A549 (cell line): ENCODE data around the gene TRAPPC5. TPM values are rescaled to one million over a fixed set of nuclear protein-coding genes. Genes with fewer than 3 reads are reported as not detected.

ENCODE experiments used
- ATAC-seq, 2 experiments: fragments of 200-7000 bp in 1 of 2; fragments of >200 bp in 1 of 2; cut with Nextera tagmentation in 1 of 2; cut with Tn5 transposase in 1 of 2; 3 replicates each; pipeline versions ENCODE4 v1.8.0 to v1.9.1; 2018 to 2020; ENCODE audit warnings: mild to moderate bottlenecking in 1 of 2, moderate library complexity in 1 of 2
- CTCF ChIA-PET: fragments of 300-600 bp; sonication (Branson Sonifier 250); formaldehyde crosslinking; extraction: SDS; loops from one replicate; lab custom pipeline; 2021; ENCODE audit warnings: antibody characterized with exemption, inconsistent platforms; lab: Yijun Ruan, JAX
- POLR2A ChIA-PET: fragments of 350-600 bp; formaldehyde crosslinking; extraction: SDS; loops from one replicate; lab custom pipeline; 2021; ENCODE audit warnings: antibody characterized with exemption, inconsistent platforms; lab: Yijun Ruan, JAX
- DNase-seq, 2 experiments: peaks; one replicate each; pipeline versions ENCODE4 v3.0.0 to v3.0.0-alpha.2; 2011 to 2016; ENCODE audit warnings: low read depth in 1 of 2, low spot score in 1 of 2
- FAIRE-seq: peaks from 2 replicates; lab custom pipeline; 2011; peaks lifted over from hg19 to GRCh38; lab: Jason Lieb, UNC
- H3K27ac ChIP-seq, 2 experiments: fragments of >200 bp; sonication (Bioruptor Twin); formaldehyde crosslinking; 3 replicates each; pipeline ENCODE4 v1.5.1; 2016 to 2017
- H3K4me1 ChIP-seq: fragments of >200 bp; sonication (Bioruptor Twin); formaldehyde crosslinking; 3 replicates; pipeline ENCODE4 v1.6.1; 2016
- H3K4me2 ChIP-seq: fragments of >200 bp; sonication (Bioruptor Twin); formaldehyde crosslinking; 3 replicates; pipeline ENCODE4 v1.6.1; 2016
- H3K4me3 ChIP-seq: fragments of >200 bp; sonication (Bioruptor Twin); formaldehyde crosslinking; 3 replicates; pipeline ENCODE4 v1.5.1; 2016
- H3K9me3 ChIP-seq: fragments of >200 bp; sonication (Bioruptor Twin); formaldehyde crosslinking; 3 replicates; pipeline ENCODE4 v1.6.1; 2016
- ATOH8 ChIP-seq: fragments of 250-450 bp; sonication (Bioruptor Pico); IDR thresholded peaks from 2 replicates; pipeline ENCODE4 v1.5.0; 2020; ENCODE audit warnings: low read depth, mild to moderate bottlenecking, moderate library complexity
- CHD2 ChIP-seq: fragments of 150-350 bp; IDR thresholded peaks from 2 replicates; pipeline ENCODE4 v1.6.1; 2014; ENCODE audit warnings: low read length; ENCODE audit not compliant: partially characterized antibody
- CHD4 ChIP-seq: fragments of 200-600 bp; sonication (generic); IDR thresholded peaks from 2 replicates; pipeline ENCODE4 v1.6.1; 2016; ENCODE audit warnings: antibody characterized with exemption, mild to moderate bottlenecking, borderline replicate concordance
- EHF ChIP-seq: fragments of 250-450 bp; sonication (Bioruptor Pico); IDR thresholded peaks from 2 replicates; pipeline ENCODE4 v1.5.0; 2020; ENCODE audit warnings: mild to moderate bottlenecking
- ESRRA ChIP-seq: fragments of 150-350 bp; IDR thresholded peaks from 2 replicates; pipeline ENCODE4 v1.6.1; 2014; ENCODE audit warnings: mild to moderate bottlenecking, low read length, borderline replicate concordance
- FOSL2 ChIP-seq, 2 experiments: fragments of 450-650 bp in 1 of 2; fragments of >200 bp in 1 of 2; sonication (Bioruptor Twin) in 1 of 2; formaldehyde crosslinking; IDR thresholded peaks; 2 replicates each; pipeline versions ENCODE4 v1.5.0 to v1.6.1; 2016 to 2020; ENCODE audit warnings: mild to moderate bottlenecking in 1 of 2, moderate library complexity in 1 of 2
- GATA3 ChIP-seq: IDR thresholded peaks from 2 replicates; pipeline ENCODE4 v1.6.1; 2012; ENCODE audit warnings: borderline replicate concordance
- HMGXB4 ChIP-seq: fragments of 250-450 bp; sonication (Bioruptor Pico); IDR thresholded peaks from 2 replicates; pipeline ENCODE4 v1.5.0; 2021; ENCODE audit warnings: mild to moderate bottlenecking, moderate library complexity, borderline replicate concordance
- HOXB5 ChIP-seq: fragments of 250-450 bp; sonication (Bioruptor Pico); IDR thresholded peaks from 2 replicates; pipeline ENCODE4 v1.5.0; 2020; ENCODE audit warnings: mild to moderate bottlenecking, moderate library complexity
- JUN ChIP-seq, 2 experiments: fragments of >200 bp; sonication (Bioruptor Twin); formaldehyde crosslinking; IDR thresholded peaks; 2 replicates in 1 of 2; 3 replicates in 1 of 2; pipeline ENCODE4 v1.6.1; 2016 to 2017
- POLR2A ChIP-seq: IDR thresholded peaks from 2 replicates; pipeline ENCODE4 v1.6.1; 2012; ENCODE audit warnings: mild to moderate bottlenecking, low read length
- RAD21 ChIP-seq, 2 experiments: fragments of >200 bp in 1 of 2; sonication (Bioruptor Twin) in 1 of 2; formaldehyde crosslinking in 1 of 2; IDR thresholded peaks in 1 of 2; conservative IDR thresholded peaks in 1 of 2; 2 replicates in 1 of 2; 3 replicates in 1 of 2; pipeline ENCODE4 v1.6.1; 2012 to 2018; ENCODE audit warnings: inconsistent platforms in 1 of 2
- RCOR1 ChIP-seq: fragments of 150-350 bp; IDR thresholded peaks from 2 replicates; pipeline ENCODE4 v1.6.1; 2014; ENCODE audit warnings: antibody characterized with exemption, low read length, low read depth
- RFX5 ChIP-seq: fragments of 450-650 bp; IDR thresholded peaks from 2 replicates; pipeline ENCODE4 v1.7.1; 2014; ENCODE audit warnings: antibody characterized with exemption, mild to moderate bottlenecking, moderate library complexity
- RNF2 ChIP-seq: fragments of 200-600 bp; sonication (generic); IDR thresholded peaks from 2 replicates; pipeline ENCODE4 v1.6.1; 2016; ENCODE audit warnings: low read depth, mild to moderate bottlenecking, antibody characterized with exemption, moderate library complexity, borderline replicate concordance
- TFCP2L1 ChIP-seq: fragments of 250-450 bp; sonication (Bioruptor Pico); IDR thresholded peaks from 2 replicates; pipeline ENCODE4 v1.5.0; 2021; ENCODE audit warnings: mild to moderate bottlenecking
- TP53 ChIP-seq: fragments of 250-450 bp; sonication (Bioruptor Pico); IDR thresholded peaks from 2 replicates; pipeline ENCODE4 v1.5.0; 2021; ENCODE audit warnings: mild to moderate bottlenecking, moderate library complexity
- ZC3H11A ChIP-seq: fragments of 450-650 bp; IDR thresholded peaks from 2 replicates; pipeline ENCODE4 v1.6.1; 2014; ENCODE audit warnings: antibody characterized with exemption, mild to moderate bottlenecking
- ZSCAN20 ChIP-seq: fragments of 250-450 bp; sonication (Bioruptor Pico); IDR thresholded peaks from 2 replicates; pipeline ENCODE4 v1.8.0; 2022; ENCODE audit warnings: mild to moderate bottlenecking, moderate library complexity
- WGBS: methylation state at CpG from one replicate; pipeline ENCODE4 v1.1.6; 2017; ENCODE audit errors: missing lambda C conversion rate; 5-methylcytosine and 5-hydroxymethylcytosine counted together
- polyA plus RNA-seq, 4 experiments: library from polyadenylated mRNA; depleted of rRNA in 3 of 4; stranded (reverse); fragments of >200 nt; fragmentation: RNase III in 1 of 4; extraction: RNeasy Plus Mini Kit Qiagen cat#74134 plus additional on column Dnase treatment in 1 of 4; gene quantifications; 2 replicates in 3 of 4; 3 replicates in 1 of 4; pipeline ENCODE4 v1.2.3, GENCODE V29; 2011 to 2017
- TF ChIP-seq, protein P1 (sequence below): fragments of >200 bp; sonication (Bioruptor Twin); formaldehyde crosslinking; IDR thresholded peaks from 3 replicates; pipeline ENCODE4 v1.6.1; 2016

Gene TRAPPC5
- polyA plus RNA-seq, 2 of the 4 experiments (the other 2 are of a cell fraction), result 31.6 to 59.8 TPM

GRCh38 chr19:7737215-7737614, 56.6 kb downstream of the TRAPPC5 start:
- no peaks in the 10 kb centered on the region for H3K9me3 ChIP-seq
- H3K4me3 ChIP-seq, result no peak overlapping the region
- no peak overlapping the region for H3K4me2 ChIP-seq
- 27% methylated on average over 11 of the region's 11 CpGs for WGBS
- H3K27ac ChIP-seq, result no peak overlapping the region
- DNase-seq (no peak), ATAC-seq (no peak), FAIRE-seq (no peak)
- CTCF ChIA-PET, result no interaction called here
- H3K4me1 ChIP-seq, result no peaks in the 10 kb centered on the region
- TF ChIP-seq HMGXB4 (no peak), HOXB5 (CRISPR knock-in tag) (no peak), TFCP2L1 (no peak), EHF (CRISPR knock-in tag) (no peak), CHD2 (no peak), RFX5 (no peak), RCOR1 (no peak), TP53 (CRISPR knock-in tag) (no peak), ATOH8 (no peak), ESRRA (no peak), POLR2A (no peak), CHD4 (no peak), GATA3 (no peak), JUN (IDR thresholded peaks at IDR 0.05) (no peak), ZSCAN20 (no peak), RAD21 (conservative IDR thresholded peaks at IDR 0.05 in 1 of 2, IDR thresholded peaks at IDR 0.05 in 1 of 2) (no peak), ZC3H11A (no peak), RNF2 (no peak), FOSL2 (IDR thresholded peaks at IDR 0.05) (no peak), FOSL2 (CRISPR knock-in tag; IDR thresholded peaks at IDR 0.05) (no peak)
- TF ChIP-seq, protein P1, sequence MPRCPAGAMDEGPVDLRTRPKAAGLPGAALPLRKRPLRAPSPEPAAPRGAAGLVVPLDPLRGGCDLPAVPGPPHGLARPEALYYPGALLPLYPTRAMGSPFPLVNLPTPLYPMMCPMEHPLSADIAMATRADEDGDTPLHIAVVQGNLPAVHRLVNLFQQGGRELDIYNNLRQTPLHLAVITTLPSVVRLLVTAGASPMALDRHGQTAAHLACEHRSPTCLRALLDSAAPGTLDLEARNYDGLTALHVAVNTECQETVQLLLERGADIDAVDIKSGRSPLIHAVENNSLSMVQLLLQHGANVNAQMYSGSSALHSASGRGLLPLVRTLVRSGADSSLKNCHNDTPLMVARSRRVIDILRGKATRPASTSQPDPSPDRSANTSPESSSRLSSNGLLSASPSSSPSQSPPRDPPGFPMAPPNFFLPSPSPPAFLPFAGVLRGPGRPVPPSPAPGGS, result no peak
- POLR2A ChIA-PET, result no interaction called here

Other genes starting within 250 kb of the TRAPPC5 start
- gene PEX11G, start 191.8 kb upstream of the TRAPPC5 start, polyA plus RNA-seq (2011; rRNA removed), result 1.3 and 1.5 TPM in 2 replicates
- gene PEX11G, start 191.8 kb upstream of the TRAPPC5 start, polyA plus RNA-seq (2017; fragmentation: RNase III; extraction: RNeasy Plus Mini Kit Qiagen cat#74134 plus additional on column Dnase treatment), result 1.8 to 2.9 TPM (median 1.9 TPM) in 3 replicates
- 9.5 and 9.9 TPM in 2 replicates for gene ZNF358, start 164.7 kb upstream of the TRAPPC5 start, polyA plus RNA-seq (2011; rRNA removed)
- 10.7 to 15.4 TPM (median 14.0 TPM) in 3 replicates for gene ZNF358, start 164.7 kb upstream of the TRAPPC5 start, polyA plus RNA-seq (2017; fragmentation: RNase III; extraction: RNeasy Plus Mini Kit Qiagen cat#74134 plus additional on column Dnase treatment)
- gene MCOLN1, start 158.2 kb upstream of the TRAPPC5 start, polyA plus RNA-seq (2011; rRNA removed), result 13.1 and 13.5 TPM in 2 replicates
- gene MCOLN1, start 158.2 kb upstream of the TRAPPC5 start, polyA plus RNA-seq (2017; fragmentation: RNase III; extraction: RNeasy Plus Mini Kit Qiagen cat#74134 plus additional on column Dnase treatment), result 8.4 to 13.4 TPM (median 12.6 TPM) in 3 replicates
- 13.8 and 17.0 TPM in 2 replicates for gene PNPLA6, start 145.1 kb upstream of the TRAPPC5 start, polyA plus RNA-seq (2011; rRNA removed)
- gene PNPLA6, start 145.1 kb upstream of the TRAPPC5 start, polyA plus RNA-seq (2017; fragmentation: RNase III; extraction: RNeasy Plus Mini Kit Qiagen cat#74134 plus additional on column Dnase treatment), result 40.8 to 66.1 TPM (median 58.1 TPM) in 3 replicates
- gene CAMSAP3, start 85.0 kb upstream of the TRAPPC5 start, polyA plus RNA-seq (2011; rRNA removed), result 0.81 and 1.3 TPM in 2 replicates
- gene CAMSAP3, start 85.0 kb upstream of the TRAPPC5 start, polyA plus RNA-seq (2017; fragmentation: RNase III; extraction: RNeasy Plus Mini Kit Qiagen cat#74134 plus additional on column Dnase treatment), result 2.4 to 3.6 TPM (median 2.9 TPM) in 3 replicates
- 13.9 and 15.0 TPM in 2 replicates for gene XAB2, start 51.3 kb upstream of the TRAPPC5 start, polyA plus RNA-seq (2011; rRNA removed)
- 21.2 to 22.2 TPM (median 21.6 TPM) in 3 replicates for gene XAB2, start 51.3 kb upstream of the TRAPPC5 start, polyA plus RNA-seq (2017; fragmentation: RNase III; extraction: RNeasy Plus Mini Kit Qiagen cat#74134 plus additional on column Dnase treatment)
- 28.5 and 48.6 TPM in 2 replicates for gene PET100, start 51.0 kb upstream of the TRAPPC5 start, polyA plus RNA-seq (2011; rRNA removed)
- 85.0 to 109 TPM (median 99.3 TPM) in 3 replicates for gene PET100, start 51.0 kb upstream of the TRAPPC5 start, polyA plus RNA-seq (2017; fragmentation: RNase III; extraction: RNeasy Plus Mini Kit Qiagen cat#74134 plus additional on column Dnase treatment)
- not detected in 2 replicates for gene PCP2, start 47.1 kb upstream of the TRAPPC5 start, polyA plus RNA-seq (2011; rRNA removed)
- gene PCP2, start 47.1 kb upstream of the TRAPPC5 start, polyA plus RNA-seq (2017; fragmentation: RNase III; extraction: RNeasy Plus Mini Kit Qiagen cat#74134 plus additional on column Dnase treatment), result 0.19 to 0.41 TPM (median 0.26 TPM) in 3 replicates
- gene STXBP2, start 43.7 kb upstream of the TRAPPC5 start, polyA plus RNA-seq (2011; rRNA removed), result 44.4 and 47.2 TPM in 2 replicates
- gene STXBP2, start 43.7 kb upstream of the TRAPPC5 start, polyA plus RNA-seq (2017; fragmentation: RNase III; extraction: RNeasy Plus Mini Kit Qiagen cat#74134 plus additional on column Dnase treatment), result 39.4 to 47.6 TPM (median 41.4 TPM) in 3 replicates
- not detected in 2 replicates for gene RETN, start 11.8 kb upstream of the TRAPPC5 start, polyA plus RNA-seq (2011; rRNA removed)
- not detected in 3 replicates for gene RETN, start 11.8 kb upstream of the TRAPPC5 start, polyA plus RNA-seq (2017; fragmentation: RNase III; extraction: RNeasy Plus Mini Kit Qiagen cat#74134 plus additional on column Dnase treatment)
- 0.05 and 0.17 TPM in 2 replicates for gene MCEMP1, start 3.7 kb upstream of the TRAPPC5 start, polyA plus RNA-seq (2011; rRNA removed)
- not detected in 3 replicates for gene MCEMP1, start 3.7 kb upstream of the TRAPPC5 start, polyA plus RNA-seq (2017; fragmentation: RNase III; extraction: RNeasy Plus Mini Kit Qiagen cat#74134 plus additional on column Dnase treatment)
- gene FCER2, start 21.3 kb downstream of the TRAPPC5 start, polyA plus RNA-seq (2011; rRNA removed), result not detected in 2 replicates
- not detected in 3 replicates for gene FCER2, start 21.3 kb downstream of the TRAPPC5 start, polyA plus RNA-seq (2017; fragmentation: RNase III; extraction: RNeasy Plus Mini Kit Qiagen cat#74134 plus additional on column Dnase treatment)
- not detected in 2 replicates for gene CLEC4G, start 51.3 kb downstream of the TRAPPC5 start, polyA plus RNA-seq (2011; rRNA removed)
- not detected in 3 replicates for gene CLEC4G, start 51.3 kb downstream of the TRAPPC5 start, polyA plus RNA-seq (2017; fragmentation: RNase III; extraction: RNeasy Plus Mini Kit Qiagen cat#74134 plus additional on column Dnase treatment)
- not detected in 2 replicates for gene CD209, start 66.7 kb downstream of the TRAPPC5 start, polyA plus RNA-seq (2011; rRNA removed)
- gene CD209, start 66.7 kb downstream of the TRAPPC5 start, polyA plus RNA-seq (2017; fragmentation: RNase III; extraction: RNeasy Plus Mini Kit Qiagen cat#74134 plus additional on column Dnase treatment), result not detected in 3 replicates
- not detected in 2 replicates for gene CLEC4M, start 82.4 kb downstream of the TRAPPC5 start, polyA plus RNA-seq (2011; rRNA removed)
- gene CLEC4M, start 82.4 kb downstream of the TRAPPC5 start, polyA plus RNA-seq (2017; fragmentation: RNase III; extraction: RNeasy Plus Mini Kit Qiagen cat#74134 plus additional on column Dnase treatment), result not detected in 3 replicates
- gene EVI5L, start 149.4 kb downstream of the TRAPPC5 start, polyA plus RNA-seq (2011; rRNA removed), result 1.1 and 1.2 TPM in 2 replicates
- gene EVI5L, start 149.4 kb downstream of the TRAPPC5 start, polyA plus RNA-seq (2017; fragmentation: RNase III; extraction: RNeasy Plus Mini Kit Qiagen cat#74134 plus additional on column Dnase treatment), result 1.2 to 2.3 TPM (median 1.8 TPM) in 3 replicates
- 0.04 and 0.05 TPM in 2 replicates for gene PRR36, start 193.6 kb downstream of the TRAPPC5 start, polyA plus RNA-seq (2011; rRNA removed)
- 0.22 to 0.35 TPM (median 0.30 TPM) in 3 replicates for gene PRR36, start 193.6 kb downstream of the TRAPPC5 start, polyA plus RNA-seq (2017; fragmentation: RNase III; extraction: RNeasy Plus Mini Kit Qiagen cat#74134 plus additional on column Dnase treatment)
- 4.0 and 5.3 TPM in 2 replicates for gene LRRC8E, start 207.7 kb downstream of the TRAPPC5 start, polyA plus RNA-seq (2011; rRNA removed)
- gene LRRC8E, start 207.7 kb downstream of the TRAPPC5 start, polyA plus RNA-seq (2017; fragmentation: RNase III; extraction: RNeasy Plus Mini Kit Qiagen cat#74134 plus additional on column Dnase treatment), result 3.7 to 4.8 TPM (median 4.4 TPM) in 3 replicates
- gene MAP2K7, start 223.0 kb downstream of the TRAPPC5 start, polyA plus RNA-seq (2011; rRNA removed), result 5.5 TPM in 2 replicates
- 17.4 to 19.4 TPM (median 19.3 TPM) in 3 replicates for gene MAP2K7, start 223.0 kb downstream of the TRAPPC5 start, polyA plus RNA-seq (2017; fragmentation: RNase III; extraction: RNeasy Plus Mini Kit Qiagen cat#74134 plus additional on column Dnase treatment)
- 0.21 and 0.40 TPM in 2 replicates for gene TGFBR3L, start 234.0 kb downstream of the TRAPPC5 start, polyA plus RNA-seq (2011; rRNA removed)
- 0.70 to 1.4 TPM (median 1.2 TPM) in 3 replicates for gene TGFBR3L, start 234.0 kb downstream of the TRAPPC5 start, polyA plus RNA-seq (2017; fragmentation: RNase III; extraction: RNeasy Plus Mini Kit Qiagen cat#74134 plus additional on column Dnase treatment)
- 8.8 and 9.2 TPM in 2 replicates for gene SNAPC2, start 239.5 kb downstream of the TRAPPC5 start, polyA plus RNA-seq (2011; rRNA removed)
- gene SNAPC2, start 239.5 kb downstream of the TRAPPC5 start, polyA plus RNA-seq (2017; fragmentation: RNase III; extraction: RNeasy Plus Mini Kit Qiagen cat#74134 plus additional on column Dnase treatment), result 13.4 to 13.8 TPM (median 13.8 TPM) in 3 replicates
- gene CTXN1, start 245.3 kb downstream of the TRAPPC5 start, polyA plus RNA-seq (2011; rRNA removed), result 0.79 and 1.2 TPM in 2 replicates
- 7.9 to 10.7 TPM (median 9.9 TPM) in 3 replicates for gene CTXN1, start 245.3 kb downstream of the TRAPPC5 start, polyA plus RNA-seq (2017; fragmentation: RNase III; extraction: RNeasy Plus Mini Kit Qiagen cat#74134 plus additional on column Dnase treatment)